Keratinocyte (primary cell): Measurements from ENCODE around the gene PPP6R1. TPM values are rescaled to one million over a fixed set of nuclear protein-coding genes. Genes with fewer than 3 reads are reported as not detected.
"Not testable (repeated sequence)": the region's sequence is repeated elsewhere in the genome, so short reads cannot be mapped to it uniquely, and the experiment has no call there.

Experiments used
- DNase-seq: peaks from one replicate; pipeline ENCODE4 v3.0.0-alpha.2; 2011; ENCODE audit warnings: low read depth, missing footprints, low spot score
- FAIRE-seq: peaks from 2 replicates; lab custom pipeline; 2011; peaks lifted over from hg19 to GRCh38; lab: Jason Lieb, UNC
- H2AFZ ChIP-seq: 2 replicates; pipeline ENCODE4 v1.6.0; 2012; ENCODE audit warnings: low read length, control low read depth, inconsistent platforms; ENCODE audit not compliant: control insufficient read depth
- H3K27ac ChIP-seq: 2 replicates; pipeline ENCODE4 v1.5.1; 2011; ENCODE audit warnings: low read length; ENCODE audit not compliant: control insufficient read depth, insufficient read depth
- H3K27me3 ChIP-seq: 3 replicates; pipeline ENCODE4 v1.6.0; 2011; ENCODE audit warnings: low read length; ENCODE audit not compliant: control insufficient read depth, insufficient read depth; ENCODE audit errors: extremely low read depth
- H3K36me3 ChIP-seq, 2 experiments: 2 replicates in 1 of 2; 3 replicates in 1 of 2; pipeline ENCODE4 v1.5.1; 2011; ENCODE audit warnings: low read length in 2 of 2, mild to moderate bottlenecking in 1 of 2; ENCODE audit not compliant: control insufficient read depth in 2 of 2, insufficient read depth in 2 of 2; ENCODE audit errors: extremely low read depth in 1 of 2
- H3K4me1 ChIP-seq: 3 replicates; pipeline ENCODE4 v1.5.1; 2011; ENCODE audit warnings: low read length; ENCODE audit not compliant: control insufficient read depth, insufficient read depth; ENCODE audit errors: extremely low read depth
- H3K4me2 ChIP-seq: 3 replicates; pipeline ENCODE4 v1.6.0; 2011; ENCODE audit warnings: low read depth, low read length; ENCODE audit not compliant: control insufficient read depth, insufficient read depth; ENCODE audit errors: extremely low read depth
- H3K4me3 ChIP-seq, 3 experiments: fragments of 200-600 bp in 1 of 3; sonication (generic) in 1 of 3; 2 replicates in 2 of 3; 3 replicates in 1 of 3; pipeline ENCODE4 v1.5.1; 2011 to 2016; ENCODE audit warnings: low read length in 3 of 3, mild to moderate bottlenecking in 3 of 3, control low read depth in 2 of 3, inconsistent platforms in 1 of 3, low read depth in 1 of 3, mixed read lengths in 1 of 3, mixed run types in 1 of 3, moderate library complexity in 1 of 3; ENCODE audit not compliant: control insufficient read depth in 2 of 3, insufficient read depth in 2 of 3; ENCODE audit errors: extremely low read depth in 1 of 3
- H3K79me2 ChIP-seq: 2 replicates; pipeline ENCODE4 v1.6.0; 2012; ENCODE audit warnings: low read length; ENCODE audit not compliant: control insufficient read depth, insufficient read depth
- H3K9ac ChIP-seq: 3 replicates; pipeline ENCODE4 v1.6.0; 2011; ENCODE audit warnings: low read length; ENCODE audit not compliant: control insufficient read depth, insufficient read depth; ENCODE audit errors: extremely low read depth
- H3K9me1 ChIP-seq: 3 replicates; pipeline ENCODE4 v1.6.0; 2011; ENCODE audit warnings: low read length; ENCODE audit not compliant: control insufficient read depth, insufficient read depth; ENCODE audit errors: extremely low read depth
- H3K9me3 ChIP-seq: 2 replicates; pipeline ENCODE4 v1.5.1; 2012; ENCODE audit warnings: low read depth, low read length; ENCODE audit not compliant: control insufficient read depth
- H4K20me1 ChIP-seq: 3 replicates; pipeline ENCODE4 v1.6.0; 2011; ENCODE audit warnings: low read length; ENCODE audit not compliant: control insufficient read depth, insufficient read depth; ENCODE audit errors: extremely low read depth
- CTCF ChIP-seq, 3 experiments: IDR thresholded peaks in 1 of 3; conservative IDR thresholded peaks in 1 of 3; optimal IDR thresholded peaks in 1 of 3; 2 replicates in 2 of 3; 3 replicates in 1 of 3; pipeline versions ENCODE3 to v1.5.1; 2011; ENCODE audit warnings: low read length in 3 of 3, mild to moderate bottlenecking in 3 of 3, moderate library complexity in 2 of 3, control low read depth in 1 of 3, inconsistent platforms in 1 of 3; ENCODE audit not compliant: insufficient read depth in 2 of 3; ENCODE audit errors: extremely low read depth in 1 of 3
- EZH2 ChIP-seq: IDR thresholded peaks from one replicate; pipeline ENCODE4 v1.6.1; 2012; ENCODE audit warnings: inconsistent platforms, mild to moderate bottlenecking, low read length, moderate library complexity
- dilution Hi-C: fragments of 300-500 bp; cut with MboI; formaldehyde crosslinking; loops from one replicate; pipeline ENCODE4 v1.7.0; 2020; ENCODE audit warnings: low sequenced_read_pairs; ENCODE audit not compliant: extremely low pct_ligation_motif_present
- polyA plus RNA-seq, 5 experiments: library from polyadenylated mRNA; depleted of rRNA in 3 of 5; stranded (reverse) in 3 of 5; stranded (forward) in 1 of 5; unstranded in 1 of 5; fragments of >200 nt; gene quantifications; 1 replicate in 1 of 5; 2 replicates in 3 of 5; 3 replicates in 1 of 5; pipeline versions ENCODE4 v1.2.1 to v1.2.3, GENCODE V29; 2011 to 2012; ENCODE audit warnings: missing spikeins in 2 of 5, low read depth in 1 of 5, low replicate concordance in 1 of 5

The PPP6R1 gene
- polyA plus RNA-seq, 1 donor (not counting 4 experiments of a cell fraction or from before 2014, with no cell fraction given), result 26.7 TPM

GRCh38 chr19:55206664-55207500, 51.9 kb downstream of the PPP6R1 start:
- TF ChIP-seq EZH2 (no peak), CTCF (optimal IDR thresholded peaks at IDR 0.05 in 1 of 3, IDR thresholded peaks at IDR 0.05 in 1 of 3, conservative IDR thresholded peaks at IDR 0.05 in 1 of 3; ENCODE audit: extremely low read depth in 1 of 3, insufficient read depth in 2 of 3, low read length in 3 of 3) (no peak)
- DNase-seq, result peak; percentile 59
- Histone ChIP-seq H3K9me3 (no peaks in the 10 kb centered on the region), H3K4me3 (no peak overlapping the region), H3K27ac (peak overlapping the region; percentile 63), H3K9ac (peak overlapping the region; percentile 62), H2AFZ (no peak overlapping the region), H3K36me3 (no peaks in the 10 kb centered on the region), H4K20me1 (peaks cover 3% of the 10 kb centered on the region), H3K4me1 (peaks cover 24% of the 10 kb centered on the region), H3K79me2 (no peaks in the 10 kb centered on the region), H3K9me1 (peaks cover 9% of the 10 kb centered on the region), H3K4me2 (peak overlapping the region; percentile 74), H3K27me3 (no peaks in the 10 kb centered on the region)
- no peak for FAIRE-seq
- dilution Hi-C loops, result no loop called here

DNA sequence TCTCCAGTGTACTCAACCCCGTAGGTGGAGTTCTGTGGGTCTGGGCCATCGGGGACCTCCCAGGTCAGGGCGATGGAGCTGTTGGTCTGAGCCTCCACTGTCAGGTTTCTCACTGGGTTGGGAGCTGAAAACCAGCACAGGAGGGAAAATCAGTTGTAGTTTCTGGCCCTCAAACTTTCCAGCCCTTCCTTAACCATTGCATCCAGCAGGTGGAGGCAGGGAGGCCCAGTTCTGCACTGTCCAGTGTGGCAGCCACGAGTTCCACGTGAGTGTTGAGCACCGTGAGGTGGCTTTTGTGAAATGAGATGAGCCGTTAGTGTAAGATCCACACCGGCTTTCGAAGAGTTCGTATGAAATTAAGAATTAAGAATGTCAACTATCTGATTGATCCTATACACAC, 56.6 kb downstream of the PPP6R1 start:
- H3K27me3 ChIP-seq, H3K9ac ChIP-seq, H3K36me3 ChIP-seq, DNase-seq, H3K4me1 ChIP-seq, H3K9me3 ChIP-seq, H3K4me3 ChIP-seq, H2AFZ ChIP-seq, H3K4me2 ChIP-seq, H3K9me1 ChIP-seq, dilution Hi-C loops, FAIRE-seq, H4K20me1 ChIP-seq, H3K27ac ChIP-seq, H3K79me2 ChIP-seq: not testable (repeated sequence)
- TF ChIP-seq CTCF (optimal IDR thresholded peaks at IDR 0.05 in 1 of 3, IDR thresholded peaks at IDR 0.05 in 1 of 3, conservative IDR thresholded peaks at IDR 0.05 in 1 of 3; ENCODE audit: extremely low read depth in 1 of 3, insufficient read depth in 2 of 3, low read length in 3 of 3), result peak in 2 of 3 experiments; percentile 0 to 6
